ENCODE measurements around the gene MINDY3.

GRCh38 chr10:15748126-15748525, 112.2 kb downstream of the MINDY3 start:
- TF ChIP-seq POLR2AphosphoS5 (IDR thresholded peaks at IDR 0.05; ENCODE audit: low read depth, low read length) (no peak), TAF1 (IDR thresholded peaks at IDR 0.05; ENCODE audit: borderline replicate concordance, insufficient read depth, low read length) (no peak), REST (IDR thresholded peaks at IDR 0.05; ENCODE audit: insufficient read depth in 1 of 2, low read depth in 2 of 2, low read length in 2 of 2) (no peak)

Data from PFSK-1 (cell line).